OCI-LY7 (cell line): Measurements from ENCODE around the gene PCNX2.

ENCODE experiments used
- EZH2phosphoT487 ChIP-seq: fragments of 200-600 bp; sonication (generic); IDR thresholded peaks from 2 replicates; pipeline ENCODE4 v1.6.1; 2018; ENCODE audit warnings: low read depth, borderline replicate concordance, mild to moderate bottlenecking, mixed run types, antibody characterized with exemption, low read length, moderate library complexity, mixed read lengths
- TF ChIP-seq, protein P1 (sequence below): fragments of 200-600 bp; sonication (generic); conservative IDR thresholded peaks from 2 replicates; pipeline ENCODE4 v1.5.1; 2014; ENCODE audit warnings: mild to moderate bottlenecking, antibody characterized with exemption, low read length, moderate library complexity, mixed read lengths

DNA sequence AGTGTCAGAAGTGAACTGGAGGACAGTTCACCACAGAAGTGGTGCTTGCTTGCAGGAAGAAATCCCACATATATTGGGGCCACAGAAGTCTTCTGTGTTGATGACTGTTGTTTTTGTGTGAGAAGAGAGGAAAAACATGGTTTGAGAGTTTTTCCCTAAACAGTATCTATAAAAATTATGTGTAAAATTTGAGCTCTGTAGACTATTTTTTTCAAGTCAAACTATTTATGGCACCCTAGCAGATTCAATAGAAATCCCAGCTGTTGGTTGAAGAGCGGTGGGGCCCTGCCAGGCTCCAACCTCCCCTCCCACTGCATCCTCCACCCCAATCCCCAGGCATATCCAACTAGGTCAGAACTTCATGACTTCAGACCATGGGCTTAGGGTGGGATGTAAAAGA, 283.5 kb downstream of the PCNX2 start:
- TF ChIP-seq, protein P1, sequence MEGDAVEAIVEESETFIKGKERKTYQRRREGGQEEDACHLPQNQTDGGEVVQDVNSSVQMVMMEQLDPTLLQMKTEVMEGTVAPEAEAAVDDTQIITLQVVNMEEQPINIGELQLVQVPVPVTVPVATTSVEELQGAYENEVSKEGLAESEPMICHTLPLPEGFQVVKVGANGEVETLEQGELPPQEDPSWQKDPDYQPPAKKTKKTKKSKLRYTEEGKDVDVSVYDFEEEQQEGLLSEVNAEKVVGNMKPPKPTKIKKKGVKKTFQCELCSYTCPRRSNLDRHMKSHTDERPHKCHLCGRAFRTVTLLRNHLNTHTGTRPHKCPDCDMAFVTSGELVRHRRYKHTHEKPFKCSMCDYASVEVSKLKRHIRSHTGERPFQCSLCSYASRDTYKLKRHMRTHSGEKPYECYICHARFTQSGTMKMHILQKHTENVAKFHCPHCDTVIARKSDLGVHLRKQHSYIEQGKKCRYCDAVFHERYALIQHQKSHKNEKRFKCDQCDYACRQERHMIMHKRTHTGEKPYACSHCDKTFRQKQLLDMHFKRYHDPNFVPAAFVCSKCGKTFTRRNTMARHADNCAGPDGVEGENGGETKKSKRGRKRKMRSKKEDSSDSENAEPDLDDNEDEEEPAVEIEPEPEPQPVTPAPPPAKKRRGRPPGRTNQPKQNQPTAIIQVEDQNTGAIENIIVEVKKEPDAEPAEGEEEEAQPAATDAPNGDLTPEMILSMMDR, result no peak
- no peak for TF ChIP-seq EZH2phosphoT487
